H9 (cell line): ENCODE data around the gene POU6F2. TPM values are rescaled to one million over a fixed set of nuclear protein-coding genes. Genes with fewer than 3 reads are reported as not detected.

Experiments
- DNase-seq: peaks from one replicate; pipeline ENCODE4 v3.0.0-alpha.2; 2017
- H2AFZ ChIP-seq: one replicate; pipeline ENCODE4 v1.6.1; 2013; ENCODE audit warnings: mild to moderate bottlenecking, low read length, control low read depth, moderate library complexity
- H2AK5ac ChIP-seq: 2 replicates; pipeline ENCODE4 v1.6.1; 2013; ENCODE audit warnings: low read length, control low read depth, mixed read lengths; ENCODE audit not compliant: insufficient read length
- H2BK120ac ChIP-seq: one replicate; pipeline ENCODE4 v1.6.1; 2013; ENCODE audit warnings: low read depth, mild to moderate bottlenecking, low read length, control low read depth, inconsistent platforms; ENCODE audit not compliant: poor library complexity, severe bottlenecking
- H2BK12ac ChIP-seq: 2 replicates; pipeline ENCODE4 v1.6.1; 2013; ENCODE audit warnings: low read length, control low read depth, mixed read lengths, low read depth; ENCODE audit not compliant: insufficient read length
- H2BK15ac ChIP-seq: 2 replicates; pipeline ENCODE4 v1.6.1; 2013; ENCODE audit warnings: low read depth, low read length, control low read depth
- H2BK20ac ChIP-seq: one replicate; pipeline ENCODE4 v1.6.1; 2013; ENCODE audit warnings: low read depth, mild to moderate bottlenecking, low read length, control low read depth, inconsistent platforms; ENCODE audit not compliant: poor library complexity, severe bottlenecking
- H2BK5ac ChIP-seq: 2 replicates; pipeline ENCODE4 v1.6.1; 2013; ENCODE audit warnings: low read length, control low read depth, mixed read lengths; ENCODE audit not compliant: insufficient read length
- H3K14ac ChIP-seq: 2 replicates; pipeline ENCODE4 v1.6.1; 2013; ENCODE audit warnings: low read length, control low read depth; ENCODE audit not compliant: insufficient read depth
- H3K18ac ChIP-seq: 2 replicates; pipeline ENCODE4 v1.6.1; 2013; ENCODE audit warnings: low read depth, mild to moderate bottlenecking, mixed read lengths, low read length, control low read depth; ENCODE audit not compliant: insufficient read length
- H3K23ac ChIP-seq: 2 replicates; pipeline ENCODE4 v1.6.1; 2013; ENCODE audit warnings: low read length, control low read depth, mixed read lengths, low read depth; ENCODE audit not compliant: insufficient read length
- H3K23me2 ChIP-seq: 2 replicates; pipeline ENCODE4 v1.6.1; 2013; ENCODE audit warnings: low read depth, mild to moderate bottlenecking, mixed read lengths, low read length, control low read depth; ENCODE audit not compliant: insufficient read length, poor library complexity, severe bottlenecking
- H3K27ac ChIP-seq: 2 replicates; pipeline ENCODE4 v1.5.1; 2013; ENCODE audit warnings: low read length, control low read depth, mixed read lengths, low read depth; ENCODE audit not compliant: insufficient read length
- H3K27me3 ChIP-seq: 2 replicates; pipeline ENCODE4 v1.6.1; 2013; ENCODE audit warnings: low read length, control low read depth, inconsistent platforms; ENCODE audit not compliant: insufficient read depth
- H3K4ac ChIP-seq: 2 replicates; pipeline ENCODE4 v1.6.1; 2013; ENCODE audit warnings: low read depth, mild to moderate bottlenecking, control low read depth, inconsistent platforms, low read length, moderate library complexity
- H3K4me1 ChIP-seq: 2 replicates; pipeline ENCODE4 v1.6.1; 2013; ENCODE audit warnings: low read length, control low read depth, inconsistent platforms; ENCODE audit not compliant: insufficient read depth
- H3K4me2 ChIP-seq: 2 replicates; pipeline ENCODE4 v1.6.1; 2013; ENCODE audit warnings: low read length, control low read depth, mixed read lengths; ENCODE audit not compliant: insufficient read length, insufficient read depth
- H3K56ac ChIP-seq: 2 replicates; pipeline ENCODE4 v1.6.1; 2013; ENCODE audit warnings: low read depth, mild to moderate bottlenecking, mixed read lengths, low read length, control low read depth; ENCODE audit not compliant: insufficient read length
- H3K79me1 ChIP-seq: 2 replicates; pipeline ENCODE4 v1.6.1; 2013; ENCODE audit warnings: low read depth, mild to moderate bottlenecking, moderate library complexity, low read length, control low read depth, inconsistent platforms; ENCODE audit not compliant: insufficient read depth, poor library complexity, severe bottlenecking
- H3K79me2 ChIP-seq: 2 replicates; pipeline ENCODE4 v1.6.1; 2013; ENCODE audit warnings: low read length, control low read depth, inconsistent platforms; ENCODE audit not compliant: insufficient read depth
- H3K9ac ChIP-seq: 2 replicates; pipeline ENCODE4 v1.6.1; 2013; ENCODE audit warnings: low read length, control low read depth, mixed read lengths; ENCODE audit not compliant: insufficient read length; ENCODE audit errors: extremely low read depth
- H3K9me3 ChIP-seq: one replicate; pipeline ENCODE4 v1.6.1; 2013; ENCODE audit warnings: low read depth, low read length, inconsistent platforms; ENCODE audit not compliant: control insufficient read depth
- H3T11ph ChIP-seq: one replicate; pipeline ENCODE4 v1.6.1; 2013; ENCODE audit warnings: mild to moderate bottlenecking, low read length, control low read depth, inconsistent platforms
- H4K20me1 ChIP-seq: one replicate; pipeline ENCODE4 v1.6.1; 2013; ENCODE audit not compliant: control insufficient read depth, insufficient read length, insufficient read depth
- H4K5ac ChIP-seq: 2 replicates; pipeline ENCODE4 v1.6.1; 2013; ENCODE audit warnings: low read depth, mild to moderate bottlenecking, mixed read lengths, low read length, control low read depth; ENCODE audit not compliant: insufficient read length
- H4K8ac ChIP-seq: replicated peaks from 2 replicates; pipeline ENCODE4 v1.6.1; 2013; ENCODE audit warnings: low read length, control low read depth, mixed read lengths, low read depth; ENCODE audit not compliant: insufficient read length
- H4K91ac ChIP-seq: 2 replicates; pipeline ENCODE4 v1.6.1; 2013; ENCODE audit warnings: low read depth, mild to moderate bottlenecking, moderate library complexity, mixed read lengths, low read length, control low read depth; ENCODE audit not compliant: insufficient read length
- H3K27ac Mint-ChIP-seq, 3 experiments: 2 replicates in 2 of 3; 3 replicates in 1 of 3; pipeline ENCODE4 v1.8.0; 2020 to 2021; ENCODE audit warnings: mixed read lengths in 3 of 3, mild to moderate bottlenecking in 1 of 3, moderate library complexity in 1 of 3
- H3K27me3 Mint-ChIP-seq: 2 replicates; pipeline ENCODE4 v1.8.0; 2021; ENCODE audit warnings: low read depth, mild to moderate bottlenecking, moderate library complexity, mixed read lengths
- H3K36me3 Mint-ChIP-seq, 3 experiments: 2 replicates in 2 of 3; 3 replicates in 1 of 3; pipeline ENCODE4 v1.8.0; 2020 to 2021; ENCODE audit warnings: low read depth in 3 of 3, mixed read lengths in 3 of 3; ENCODE audit not compliant: insufficient read depth in 1 of 3
- H3K4me1 Mint-ChIP-seq, 2 experiments: 2 replicates each; pipeline ENCODE4 v1.8.0; 2020; ENCODE audit warnings: mixed read lengths in 2 of 2
- H3K4me3 Mint-ChIP-seq, 2 experiments: 2 replicates in 1 of 2; 3 replicates in 1 of 2; pipeline ENCODE4 v1.8.0; 2020 to 2021; ENCODE audit warnings: mild to moderate bottlenecking in 2 of 2, mixed read lengths in 2 of 2, moderate library complexity in 1 of 2
- H3K9me3 Mint-ChIP-seq, 2 experiments: 2 replicates in 1 of 2; 3 replicates in 1 of 2; pipeline ENCODE4 v1.8.0; 2020; ENCODE audit warnings: mild to moderate bottlenecking in 2 of 2, mixed read lengths in 2 of 2, moderate library complexity in 1 of 2
- CTCF ChIP-seq: fragments of 200-600 bp; sonication (generic); conservative IDR thresholded peaks from 3 replicates; pipeline ENCODE4 v1.8.0; 2021; ENCODE audit warnings: antibody characterized with exemption, mild to moderate bottlenecking
- WGBS: extraction: QIAGEN DNeasy Blood & Tissue Kit; methylation state at CpG from one replicate; pipeline ENCODE4 v1.1.7; 2013; ENCODE audit warnings: missing lambda C conversion rate, low lambda C conversion rate, mixed read lengths; ENCODE audit not compliant: insufficient read length; ENCODE audit errors: extremely low coverage; 5-methylcytosine and 5-hydroxymethylcytosine counted together
- total RNA-seq: library from RNA; stranded (reverse); gene quantifications from 2 replicates; pipeline ENCODE4 v1.2.1, GENCODE V29; 2021

POU6F2 gene
- total RNA-seq, 1 experiment from 2014 or later, result 1.9 TPM

- H3K27ac ChIP-seq, result no peak overlapping the region
- H2BK12ac ChIP-seq, result no peak overlapping the region
- H3K23me2 ChIP-seq, result no peaks in the 10 kb centered on the region
- no peak overlapping the region for H3K4ac ChIP-seq
- peaks cover 8% of the 10 kb centered on the region in 2 experiments for H3K4me1 Mint-ChIP-seq
- H2BK15ac ChIP-seq, result no peak overlapping the region
- H2BK20ac ChIP-seq, result no peak overlapping the region
- no peak overlapping the region for H4K5ac ChIP-seq
- H3K4me2 ChIP-seq, result no peak overlapping the region
- H3K18ac ChIP-seq, result no peak overlapping the region
- H3K27me3 Mint-ChIP-seq, result no peaks in the 10 kb centered on the region
- TF ChIP-seq CTCF, result peak; percentile 25; the same call in 1 of the 3 replicates
- no peaks in the 10 kb centered on the region for H3K79me2 ChIP-seq
- no peaks in the 10 kb centered on the region for H3K9me3 ChIP-seq
- no peak overlapping the region for H3K23ac ChIP-seq
- H3T11ph ChIP-seq, result no peak overlapping the region
- H2BK5ac ChIP-seq, result no peak overlapping the region
- no peak for DNase-seq
- no peak overlapping the region for H3K9ac ChIP-seq
- no CpG with 5 or more reads among the region's 3 CpGs for WGBS
- H3K9me3 Mint-ChIP-seq, result peaks cover 9% of the 10 kb centered on the region in 2 experiments
- no peak overlapping the region for H3K27ac Mint-ChIP-seq
- no peak overlapping the region for H3K14ac ChIP-seq
- H3K4me1 ChIP-seq, result peaks cover 5% of the 10 kb centered on the region; the same call in 1 of the 2 replicates
- H3K56ac ChIP-seq, result no peak overlapping the region
- H4K91ac ChIP-seq, result no peak overlapping the region
- no peak overlapping the region for H4K8ac ChIP-seq
- no peak overlapping the region for H2AFZ ChIP-seq
- H2BK120ac ChIP-seq, result no peak overlapping the region
- H3K36me3 Mint-ChIP-seq, result peaks cover 8 to 9% (median 8%) of the 10 kb centered on the region in 3 experiments
- no peaks in the 10 kb centered on the region for H3K79me1 ChIP-seq
- no peak overlapping the region for H2AK5ac ChIP-seq
- no peak overlapping the region for H3K4me3 Mint-ChIP-seq
- H4K20me1 ChIP-seq, result no peaks in the 10 kb centered on the region
- no peaks in the 10 kb centered on the region for H3K27me3 ChIP-seq
Observed at GRCh38 chr7:39184391-39184790, 206.7 kb downstream of the POU6F2 start.
